Keratinocyte (primary cell): ENCODE measurements around the gene POU5F2.

Experiments
- EZH2 ChIP-seq: IDR thresholded peaks from one replicate; pipeline ENCODE4 v1.6.1; 2012; ENCODE audit warnings: inconsistent platforms, mild to moderate bottlenecking, low read length, moderate library complexity
- TF ChIP-seq, protein P1 (sequence below), 3 experiments: IDR thresholded peaks in 1 of 3; conservative IDR thresholded peaks in 1 of 3; optimal IDR thresholded peaks in 1 of 3; 2 replicates in 2 of 3; 3 replicates in 1 of 3; pipeline versions ENCODE3 to v1.5.1; 2011; ENCODE audit warnings: low read length in 3 of 3, mild to moderate bottlenecking in 3 of 3, moderate library complexity in 2 of 3, control low read depth in 1 of 3, inconsistent platforms in 1 of 3; ENCODE audit not compliant: insufficient read depth in 2 of 3; ENCODE audit errors: extremely low read depth in 1 of 3

DNA sequence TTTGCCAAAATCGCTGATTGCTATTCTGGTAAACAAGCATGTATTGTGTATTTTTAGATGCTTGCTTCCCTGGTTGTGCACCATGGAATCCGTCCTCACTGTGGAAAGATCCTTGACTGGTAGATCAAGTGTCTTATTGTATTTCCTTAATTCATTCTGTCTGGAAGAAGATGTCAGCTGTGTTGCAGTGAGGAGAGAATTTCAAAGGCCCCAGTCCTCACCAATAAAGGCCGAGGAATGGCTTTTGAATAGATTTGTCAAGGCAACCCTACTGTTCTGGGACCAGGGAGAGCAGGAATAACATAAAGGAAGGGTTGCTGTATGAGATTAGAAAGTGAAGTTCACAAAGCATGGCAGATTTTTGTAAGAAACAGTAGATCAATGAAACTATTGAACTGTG lies 36.2 kb upstream of the POU5F2 start:
- TF ChIP-seq, protein P1, sequence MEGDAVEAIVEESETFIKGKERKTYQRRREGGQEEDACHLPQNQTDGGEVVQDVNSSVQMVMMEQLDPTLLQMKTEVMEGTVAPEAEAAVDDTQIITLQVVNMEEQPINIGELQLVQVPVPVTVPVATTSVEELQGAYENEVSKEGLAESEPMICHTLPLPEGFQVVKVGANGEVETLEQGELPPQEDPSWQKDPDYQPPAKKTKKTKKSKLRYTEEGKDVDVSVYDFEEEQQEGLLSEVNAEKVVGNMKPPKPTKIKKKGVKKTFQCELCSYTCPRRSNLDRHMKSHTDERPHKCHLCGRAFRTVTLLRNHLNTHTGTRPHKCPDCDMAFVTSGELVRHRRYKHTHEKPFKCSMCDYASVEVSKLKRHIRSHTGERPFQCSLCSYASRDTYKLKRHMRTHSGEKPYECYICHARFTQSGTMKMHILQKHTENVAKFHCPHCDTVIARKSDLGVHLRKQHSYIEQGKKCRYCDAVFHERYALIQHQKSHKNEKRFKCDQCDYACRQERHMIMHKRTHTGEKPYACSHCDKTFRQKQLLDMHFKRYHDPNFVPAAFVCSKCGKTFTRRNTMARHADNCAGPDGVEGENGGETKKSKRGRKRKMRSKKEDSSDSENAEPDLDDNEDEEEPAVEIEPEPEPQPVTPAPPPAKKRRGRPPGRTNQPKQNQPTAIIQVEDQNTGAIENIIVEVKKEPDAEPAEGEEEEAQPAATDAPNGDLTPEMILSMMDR (optimal IDR thresholded peaks at IDR 0.05 in 1 of 3, IDR thresholded peaks at IDR 0.05 in 1 of 3, conservative IDR thresholded peaks at IDR 0.05 in 1 of 3; ENCODE audit: extremely low read depth in 1 of 3, insufficient read depth in 2 of 3, low read length in 3 of 3): no peak
- no peak for TF ChIP-seq EZH2
